Smooth muscle cell (in vitro differentiated cells): ENCODE results near the gene LMNTD2. TPM values are rescaled to one million over a fixed set of nuclear protein-coding genes. Genes with fewer than 3 reads are reported as not detected.

ENCODE experiments used
- DNase-seq: peaks from one replicate; lab custom pipeline; 2025; ENCODE audit not compliant: unreplicated experiment; lab: John Stamatoyannopoulos, UW
- H2AFZ ChIP-seq: fragments of 200-600 bp; sonication (generic); 2 replicates; pipeline ENCODE4 v1.6.0; 2016; ENCODE audit warnings: antibody characterized with exemption, low read depth, mild to moderate bottlenecking
- H3F3A ChIP-seq: fragments of 200-600 bp; sonication (generic); 2 replicates; pipeline ENCODE4 v1.6.0; 2017; ENCODE audit warnings: antibody characterized with exemption, low read depth
- H3K27ac ChIP-seq: fragments of 200-600 bp; sonication (generic); 2 replicates; pipeline ENCODE4 v1.5.1; 2016; ENCODE audit warnings: low read depth, mild to moderate bottlenecking
- H3K27me3 ChIP-seq: fragments of 200-600 bp; sonication (generic); 2 replicates; pipeline ENCODE4 v1.6.1; 2016; ENCODE audit warnings: low read depth, mild to moderate bottlenecking
- H3K36me3 ChIP-seq: fragments of 200-600 bp; sonication (generic); 2 replicates; pipeline ENCODE4 v1.5.1; 2016; ENCODE audit warnings: low read depth
- H3K4me1 ChIP-seq: fragments of 200-600 bp; sonication (generic); 2 replicates; pipeline ENCODE4 v1.5.1; 2016; ENCODE audit warnings: low read depth
- H3K4me2 ChIP-seq: fragments of 200-600 bp; sonication (generic); 2 replicates; pipeline ENCODE4 v1.6.0; 2016; ENCODE audit warnings: mild to moderate bottlenecking
- H3K4me3 ChIP-seq: fragments of 200-600 bp; sonication (generic); 2 replicates; pipeline ENCODE4 v1.5.1; 2016; ENCODE audit warnings: mild to moderate bottlenecking
- H3K79me2 ChIP-seq: fragments of 200-600 bp; sonication (generic); 2 replicates; pipeline ENCODE4 v1.6.0; 2016; ENCODE audit warnings: low read depth, mild to moderate bottlenecking
- H3K9ac ChIP-seq: fragments of 200-600 bp; sonication (generic); 2 replicates; pipeline ENCODE4 v1.6.0; 2016; ENCODE audit warnings: low read depth
- H3K9me3 ChIP-seq: fragments of 200-600 bp; sonication (generic); replicated peaks from 2 replicates; pipeline ENCODE4 v1.5.1; 2016; ENCODE audit warnings: low read depth
- H4K20me1 ChIP-seq: fragments of 200-600 bp; sonication (generic); 2 replicates; pipeline ENCODE4 v1.6.0; 2016; ENCODE audit warnings: low read depth
- CTCF ChIP-seq: fragments of 200-600 bp; sonication (generic); IDR thresholded peaks from 2 replicates; pipeline ENCODE4 v1.5.1; 2017; ENCODE audit warnings: borderline replicate concordance, mild to moderate bottlenecking, antibody characterized with exemption; ENCODE audit not compliant: insufficient read depth, poor library complexity, severe bottlenecking
- WGBS: methylation state at CpG from one replicate; pipeline ENCODE4 v1.1.7; 2016; ENCODE audit warnings: low lambda C conversion rate; 5-methylcytosine and 5-hydroxymethylcytosine counted together
- polyA plus RNA-seq: library from polyadenylated mRNA; unstranded; fragments of >200 nt; fragmentation: Nextera tagmentation; extraction: Ambion mirVana; gene quantifications from 2 replicates; pipeline ENCODE4 v1.2.1, GENCODE V29; 2016
- total RNA-seq: library from RNA; depleted of rRNA; stranded (reverse); fragments of >200 nt; gene quantifications from 2 replicates; pipeline ENCODE4 v1.2.3, GENCODE V29; 2014

LMNTD2 gene
- total and polyA plus RNA-seq, 2 experiments from 2014 or later = 3.6 TPM; not detected in 1

DNA sequence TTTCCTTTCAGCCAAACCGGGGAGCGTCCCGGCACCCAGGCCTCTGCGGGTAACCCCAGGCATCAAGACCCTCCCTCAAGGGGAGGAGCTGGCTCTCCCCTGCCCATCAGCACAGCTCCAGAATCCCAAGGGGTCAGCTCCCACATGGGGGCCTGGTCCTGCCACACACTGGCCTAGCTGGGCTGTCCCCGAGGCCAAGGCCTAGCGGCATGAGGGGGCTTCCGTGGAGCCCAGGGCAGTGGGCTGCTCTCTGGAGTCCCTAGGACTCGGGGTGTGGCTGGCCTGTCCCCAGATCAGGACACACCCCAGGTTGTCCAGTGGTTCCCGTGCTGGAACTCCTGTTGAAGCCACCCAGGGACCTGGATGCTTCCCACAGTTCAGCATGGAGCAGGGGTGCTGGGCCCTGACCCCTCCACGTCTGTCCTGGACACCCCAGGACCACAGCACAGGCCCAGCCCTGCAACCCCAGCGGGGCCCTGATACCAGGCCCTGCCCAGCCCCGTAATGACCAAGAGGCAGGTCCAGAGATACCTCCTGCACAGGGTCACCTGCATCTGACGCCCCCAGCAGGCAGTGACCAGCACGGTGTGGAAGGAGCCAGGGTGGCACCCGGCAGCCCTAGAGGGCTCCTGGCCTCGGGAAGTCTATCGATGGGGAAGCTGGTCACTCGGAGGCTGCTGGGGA is 30.7 kb downstream of the LMNTD2 start:
- 93% methylated on average over 18 of the region's 18 CpGs for WGBS
- Histone ChIP-seq H3K9me3 (no peaks in the 10 kb centered on the region), H3K4me1 (no peaks in the 10 kb centered on the region), H3K27ac (no peak overlapping the region), H3K79me2 (peaks cover 16% of the 10 kb centered on the region), H2AFZ (no peak overlapping the region), H3K4me3 (no peak overlapping the region), H3K9ac (no peak overlapping the region), H3K27me3 (no peaks in the 10 kb centered on the region), H3F3A (no peaks in the 10 kb centered on the region), H3K4me2 (no peak overlapping the region), H3K36me3 (no peaks in the 10 kb centered on the region), H4K20me1 (peaks cover 35% of the 10 kb centered on the region)
- no peak for TF ChIP-seq CTCF
- DNase-seq = no peak

- Histone ChIP-seq H3K4me3 (no peak overlapping the region), H3K27me3 (no peaks in the 10 kb centered on the region), H3K36me3 (no peaks in the 10 kb centered on the region), H3K9ac (no peak overlapping the region), H3K79me2 (peaks cover 8% of the 10 kb centered on the region), H2AFZ (no peak overlapping the region), H3K4me1 (no peaks in the 10 kb centered on the region), H3K4me2 (no peak overlapping the region), H3F3A (no peaks in the 10 kb centered on the region), H3K9me3 (no peaks in the 10 kb centered on the region), H3K27ac (no peak overlapping the region), H4K20me1 (peaks cover 30% of the 10 kb centered on the region)
- TF ChIP-seq CTCF = no peak
- no peak for DNase-seq
- whole genome bisulfite sequencing = 90% methylated on average over 25 of the region's 29 CpGs
These were observed 31.5 kb downstream of the LMNTD2 start for GRCh38 chr11:528815-529727.

- WGBS = 86% methylated on average over 30 of the region's 30 CpGs
- Histone ChIP-seq H3K4me3 (no peak overlapping the region), H3K27ac (no peak overlapping the region), H3K36me3 (no peaks in the 10 kb centered on the region), H3K27me3 (no peaks in the 10 kb centered on the region), H4K20me1 (peaks cover 22% of the 10 kb centered on the region), H2AFZ (no peak overlapping the region), H3K79me2 (no peaks in the 10 kb centered on the region), H3K9me3 (no peaks in the 10 kb centered on the region), H3K4me1 (no peaks in the 10 kb centered on the region), H3K9ac (no peak overlapping the region), H3F3A (no peaks in the 10 kb centered on the region), H3K4me2 (no peak overlapping the region)
- no peak for DNase-seq
- TF ChIP-seq CTCF = no peak
These were observed 32.2 kb downstream of the LMNTD2 start for GRCh38 chr11:528166-528814.
